Measurements from ENCODE around the gene SCFD2.

GRCh38 chr4:53039741-53040458, 326.0 kb downstream of the SCFD2 start:
- no peak for TF ChIP-seq POLR2A (IDR thresholded peaks at IDR 0.05)
- no peak for TF ChIP-seq CTCF (IDR thresholded peaks at IDR 0.05)
